NT2/D1 (cell line): ENCODE data around the gene PLXNA2.

ENCODE experiments used
- SUZ12 ChIP-seq: IDR thresholded peaks from 2 replicates; pipeline ENCODE4 v1.6.1; 2011; ENCODE audit not compliant: insufficient read length, insufficient read depth; ENCODE audit errors: extremely low read depth
- YY1 ChIP-seq: IDR thresholded peaks from 2 replicates; pipeline ENCODE4 v1.6.1; 2011; ENCODE audit not compliant: insufficient read length, insufficient read depth
- ZNF274 ChIP-seq: IDR thresholded peaks from 2 replicates; pipeline ENCODE4 v1.6.1; 2011; ENCODE audit warnings: mild to moderate bottlenecking, low read depth, low read length

DNA sequence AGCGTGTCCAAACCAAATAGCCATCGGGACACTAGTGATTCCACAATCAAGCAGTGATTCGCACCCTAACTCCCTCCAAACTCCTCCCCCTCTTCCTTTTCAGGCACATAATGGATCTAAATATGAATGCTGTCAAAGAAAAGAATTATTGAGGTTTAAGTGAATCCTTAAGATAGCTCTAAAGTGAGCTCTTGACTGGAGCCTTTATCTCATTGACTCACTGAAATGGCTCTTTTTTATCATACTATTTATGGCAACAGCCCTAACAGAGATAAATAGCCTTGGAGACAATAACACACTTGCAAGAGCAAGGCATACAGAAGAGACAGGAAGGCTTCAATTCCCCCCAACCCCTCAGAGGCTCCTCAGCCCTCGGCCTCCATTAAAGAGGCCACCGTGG, 143.3 kb downstream of the PLXNA2 start:
- no peak for TF ChIP-seq YY1
- no peak for TF ChIP-seq ZNF274
- TF ChIP-seq SUZ12, result no peak
